GM18861 (cell line): Measurements from ENCODE around the gene SMARCA4.

Experiments
- ATAC-seq: cut with Tn5 transposase; IDR thresholded peaks from one replicate; pipeline ENCODE4 v1.9.1; 2021; ENCODE audit not compliant: unreplicated experiment

The SMARCA4 gene

DNA sequence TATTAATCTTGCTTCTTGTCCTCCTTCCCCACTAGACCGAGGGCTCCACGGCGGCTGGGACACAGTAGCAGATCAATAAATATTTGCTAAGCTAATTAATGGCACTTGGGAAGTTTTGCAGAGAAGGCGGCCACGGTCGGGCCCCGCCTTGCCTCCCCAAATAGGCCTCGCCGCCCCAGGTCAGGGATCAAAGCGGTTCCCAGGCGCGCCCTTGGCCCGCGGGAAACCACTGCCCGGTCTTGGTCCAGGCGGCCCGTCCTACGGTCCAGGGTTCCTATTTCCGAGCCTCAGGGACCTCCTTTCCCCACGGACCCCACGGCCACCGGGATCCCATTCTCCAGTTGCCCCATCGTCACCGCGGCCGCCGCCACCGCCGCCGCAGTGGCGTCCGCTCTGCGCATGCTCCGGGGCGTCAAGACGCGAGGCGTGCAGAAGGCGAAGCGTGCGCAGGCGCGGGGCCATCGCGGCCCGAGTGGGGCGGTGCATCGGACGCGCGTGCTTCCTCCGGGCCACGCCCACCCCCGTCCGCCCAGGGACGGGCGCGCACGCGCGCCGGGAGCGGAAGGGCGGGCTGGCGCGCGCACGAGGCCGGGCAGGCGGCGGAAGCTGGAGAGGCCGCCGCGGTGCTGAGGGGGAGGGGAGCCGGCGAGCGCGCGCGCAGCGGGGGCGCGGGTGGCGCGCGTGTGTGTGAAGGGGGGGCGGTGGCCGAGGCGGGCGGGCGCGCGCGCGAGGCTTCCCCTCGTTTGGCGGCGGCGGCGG is at the start of gene SMARCA4:
Gene SMARCA4 (plus strand): TSS at position 717 of the 759 bp plus-strand sequence. CDS start 23,122 bp downstream, outside the sequence.
- peak; percentile 72 for ATAC-seq

DNA sequence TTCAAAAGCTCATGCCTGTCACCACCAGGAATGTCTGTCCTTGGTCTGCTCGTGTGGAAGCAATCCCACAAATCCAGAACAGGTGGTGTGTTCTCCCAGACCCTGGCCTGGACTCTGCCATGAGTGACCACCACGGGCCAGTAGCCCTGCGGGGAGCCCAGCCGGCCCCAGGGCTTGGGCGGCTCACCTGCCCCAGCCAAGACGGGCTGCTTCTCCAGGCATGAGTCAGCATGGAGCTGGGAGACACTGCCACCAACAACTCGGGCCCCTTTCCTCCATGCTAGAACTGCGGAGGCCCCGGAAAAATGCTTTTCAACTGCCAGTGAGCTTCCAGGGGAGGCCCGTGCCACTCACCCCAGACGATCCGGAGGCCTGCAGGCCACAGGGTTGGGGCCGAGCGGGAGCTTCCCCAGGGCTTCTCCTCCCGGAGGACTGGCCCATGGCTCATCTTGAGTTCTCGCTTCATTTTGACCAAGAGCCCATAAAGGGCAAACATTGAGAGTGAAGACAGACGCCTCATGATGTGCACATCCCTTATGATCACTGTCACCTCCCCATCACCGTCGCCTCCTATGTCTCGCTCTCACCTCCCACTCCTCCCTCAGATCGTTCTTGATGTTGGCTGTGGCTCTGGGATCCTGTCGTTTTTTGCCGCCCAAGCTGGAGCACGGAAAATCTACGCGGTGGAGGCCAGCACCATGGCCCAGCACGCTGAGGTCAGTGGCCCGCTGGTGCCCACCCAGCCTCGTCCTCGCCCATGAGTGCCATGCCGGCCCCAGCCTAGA is 49.1 kb upstream of the SMARCA4 start:
- no peak for ATAC-seq

DNA sequence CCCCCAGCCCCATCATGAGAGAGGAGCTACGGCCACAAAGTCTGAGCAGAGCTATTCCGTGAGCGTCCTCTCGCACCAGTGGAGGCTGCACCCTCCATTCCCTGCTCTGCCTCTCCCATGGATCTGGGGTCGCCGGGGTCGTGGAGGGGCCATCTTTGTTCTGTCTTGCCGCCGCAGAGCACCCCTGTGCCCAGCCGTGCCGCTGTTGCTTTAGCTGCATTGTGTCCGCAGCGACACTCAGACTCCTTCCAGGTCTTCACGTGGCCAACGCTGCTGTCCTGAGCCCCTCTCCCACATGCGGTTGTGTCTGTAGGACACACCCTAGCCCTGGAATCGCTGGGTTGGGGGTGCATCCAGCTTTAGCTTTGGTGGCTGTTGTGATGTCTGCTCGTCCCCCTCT is 48.2 kb upstream of the SMARCA4 start:
- ATAC-seq = no peak

DNA sequence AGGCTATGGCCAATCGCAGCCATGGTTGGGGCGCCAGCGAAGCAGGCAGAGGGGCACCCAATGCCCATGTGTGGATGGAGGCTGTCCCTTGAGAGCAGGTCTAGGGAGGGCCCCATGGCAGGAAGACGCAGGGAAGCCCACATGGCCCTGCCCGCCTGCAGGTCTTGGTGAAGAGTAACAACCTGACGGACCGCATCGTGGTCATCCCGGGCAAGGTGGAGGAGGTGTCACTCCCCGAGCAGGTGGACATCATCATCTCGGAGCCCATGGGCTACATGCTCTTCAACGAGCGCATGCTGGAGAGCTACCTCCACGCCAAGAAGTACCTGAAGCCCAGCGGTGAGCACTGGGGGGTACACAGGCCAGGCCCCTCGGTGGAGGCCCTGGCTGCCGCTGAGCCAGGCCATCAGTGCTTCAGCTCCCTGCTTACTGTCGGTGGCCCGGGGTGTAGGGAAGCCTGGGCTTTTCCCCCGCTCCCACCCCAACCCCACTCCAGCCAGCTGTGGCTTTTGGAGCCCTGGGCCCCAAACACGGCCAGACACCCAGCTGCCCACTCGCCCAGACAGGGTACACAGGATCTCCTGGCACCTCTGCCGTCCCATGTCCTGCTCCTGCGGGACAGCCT is 47.0 kb upstream of the SMARCA4 start:
- ATAC-seq = no peak

DNA sequence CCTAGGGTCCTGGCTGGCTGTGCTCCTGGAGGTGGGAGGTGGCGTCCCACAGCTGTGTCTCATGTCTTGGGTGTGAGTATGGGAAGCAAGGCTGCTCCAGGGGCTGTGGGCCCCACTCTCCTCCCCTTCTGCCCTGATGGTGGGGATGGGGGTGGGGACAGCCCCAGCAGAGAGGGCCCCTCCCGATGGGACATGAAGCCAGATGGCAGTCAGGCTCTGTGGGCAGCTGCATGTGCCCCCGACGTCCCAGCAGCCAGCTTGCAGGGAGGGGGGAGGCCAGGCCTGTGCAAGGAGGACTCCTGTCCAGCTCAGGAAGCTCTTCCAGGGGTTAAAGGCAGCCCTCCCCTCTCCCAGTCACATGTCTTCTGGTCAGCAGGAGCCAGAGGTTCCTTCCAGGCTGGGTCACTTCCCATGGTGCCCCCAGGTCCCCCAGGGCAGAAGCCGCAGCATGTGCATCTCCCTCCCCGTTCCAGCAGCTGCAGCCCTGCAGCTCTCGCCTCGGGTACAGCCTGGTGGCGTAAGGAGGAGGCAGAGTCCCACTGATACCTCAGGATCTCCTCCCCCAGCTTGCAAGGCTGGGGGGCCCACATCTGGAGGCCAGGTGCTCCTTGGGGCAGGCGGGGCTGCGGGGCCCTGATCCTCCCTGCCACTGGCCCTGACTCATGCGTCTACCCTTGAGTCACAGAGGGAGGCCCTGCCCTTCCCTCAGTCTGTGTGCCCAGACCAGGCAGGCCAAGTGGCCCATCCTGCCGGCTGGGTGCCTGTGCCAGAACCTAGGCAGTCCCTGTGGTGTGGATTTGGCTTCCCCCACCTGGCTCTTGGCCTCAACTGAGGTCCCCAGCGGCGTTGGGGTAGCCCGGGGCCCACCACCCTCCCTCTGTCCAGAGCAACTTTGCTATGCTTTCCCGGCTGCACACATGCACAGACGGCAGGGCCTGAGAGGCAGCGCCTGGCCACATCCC is 45.4 kb upstream of the SMARCA4 start:
- no peak for ATAC-seq

DNA sequence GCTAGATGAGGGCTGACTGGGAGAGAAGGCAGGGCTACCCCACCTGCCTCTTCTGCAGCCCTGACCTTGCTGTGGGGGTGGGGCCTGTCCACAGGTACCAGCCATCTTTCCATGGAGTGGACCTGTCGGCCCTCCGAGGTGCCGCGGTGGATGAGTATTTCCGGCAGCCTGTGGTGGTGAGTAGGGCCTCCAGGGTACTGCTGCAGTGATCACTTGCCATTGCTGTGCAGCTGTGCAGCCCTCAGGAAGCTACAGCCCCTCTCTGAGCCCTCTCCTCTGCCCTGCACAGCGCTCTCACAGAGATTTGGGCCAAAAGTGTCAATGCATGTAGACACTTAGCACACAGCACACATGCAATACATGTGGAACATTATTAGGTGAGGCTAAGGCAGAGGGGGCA is 44.2 kb upstream of the SMARCA4 start:
- ATAC-seq = no peak

DNA sequence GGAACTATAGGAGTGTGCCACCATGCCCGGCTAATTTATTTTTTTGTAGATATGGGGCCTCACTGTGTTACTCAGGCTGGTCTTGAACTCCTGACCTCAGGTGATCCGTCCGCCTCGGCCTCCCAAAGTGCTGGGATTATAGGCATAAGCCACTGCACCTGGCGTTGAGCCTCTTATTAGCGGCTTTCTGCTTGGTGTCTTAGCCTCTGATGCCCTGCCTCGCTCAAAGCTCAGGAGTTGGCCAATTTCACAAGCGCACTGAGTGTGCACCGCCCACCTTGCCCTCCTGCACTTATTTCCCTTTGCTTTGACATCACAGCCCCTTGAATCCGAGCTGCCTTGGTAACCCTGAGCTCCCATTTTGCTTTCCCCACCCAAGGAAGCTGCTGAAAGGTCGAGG is 42.5 kb upstream of the SMARCA4 start:
- no peak for ATAC-seq

DNA sequence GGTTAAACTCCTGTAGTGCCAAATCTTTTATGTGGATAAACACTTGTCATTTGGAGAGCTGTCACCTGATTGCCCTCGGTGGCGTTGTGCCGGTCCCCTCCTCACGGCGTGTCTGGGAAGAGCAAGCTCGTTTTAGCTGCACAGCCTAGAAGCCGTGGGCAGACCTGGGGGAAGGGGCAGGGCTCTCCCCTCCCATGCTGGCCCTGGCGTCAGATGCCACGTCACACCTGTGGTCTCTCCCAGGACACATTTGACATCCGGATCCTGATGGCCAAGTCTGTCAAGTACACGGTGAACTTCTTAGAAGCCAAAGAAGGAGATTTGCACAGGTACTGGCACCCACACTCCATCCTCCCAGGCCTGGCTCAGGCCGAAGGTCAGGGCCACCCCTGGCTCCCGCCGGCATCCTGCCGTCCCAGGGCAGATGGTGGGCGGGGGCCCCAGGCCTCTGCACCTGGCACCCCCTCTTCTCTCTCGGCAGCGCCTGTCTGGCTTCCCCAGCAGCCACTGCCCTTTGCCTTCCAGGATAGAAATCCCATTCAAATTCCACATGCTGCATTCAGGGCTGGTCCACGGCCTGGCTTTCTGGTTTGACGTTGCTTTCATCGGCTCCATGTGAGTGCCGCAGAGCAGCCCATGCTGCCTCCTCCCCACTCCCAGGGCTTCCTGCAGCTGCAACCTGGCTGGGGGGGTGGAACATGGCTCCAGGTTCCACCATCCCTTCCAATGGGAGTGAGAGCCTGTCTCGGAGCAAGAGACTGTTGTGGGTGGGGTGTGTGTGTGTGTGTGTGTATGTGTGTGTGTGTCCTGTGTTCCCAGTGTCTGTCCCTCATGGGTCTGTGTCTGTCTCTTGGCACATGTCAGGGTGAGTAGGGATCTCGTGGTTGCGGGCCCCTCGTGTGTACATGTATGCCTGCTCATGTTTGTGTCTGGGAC is 41.2 kb upstream of the SMARCA4 start:
- no peak for ATAC-seq

DNA sequence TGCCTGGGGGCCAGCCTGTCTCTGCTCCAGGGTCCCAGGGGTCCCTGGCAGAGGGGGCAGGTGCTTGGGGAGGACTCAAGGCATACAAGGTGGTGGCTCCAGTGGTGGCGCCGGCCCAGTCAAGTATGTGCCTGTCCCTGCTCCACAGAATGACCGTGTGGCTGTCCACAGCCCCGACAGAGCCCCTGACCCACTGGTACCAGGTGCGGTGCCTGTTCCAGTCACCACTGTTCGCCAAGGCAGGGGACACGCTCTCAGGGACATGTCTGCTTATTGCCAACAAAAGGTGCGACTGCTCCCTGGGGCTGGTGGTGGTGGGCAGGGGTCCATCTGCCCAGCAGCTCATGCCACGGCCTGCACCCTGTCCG is 40.6 kb upstream of the SMARCA4 start:
- no peak for ATAC-seq

DNA sequence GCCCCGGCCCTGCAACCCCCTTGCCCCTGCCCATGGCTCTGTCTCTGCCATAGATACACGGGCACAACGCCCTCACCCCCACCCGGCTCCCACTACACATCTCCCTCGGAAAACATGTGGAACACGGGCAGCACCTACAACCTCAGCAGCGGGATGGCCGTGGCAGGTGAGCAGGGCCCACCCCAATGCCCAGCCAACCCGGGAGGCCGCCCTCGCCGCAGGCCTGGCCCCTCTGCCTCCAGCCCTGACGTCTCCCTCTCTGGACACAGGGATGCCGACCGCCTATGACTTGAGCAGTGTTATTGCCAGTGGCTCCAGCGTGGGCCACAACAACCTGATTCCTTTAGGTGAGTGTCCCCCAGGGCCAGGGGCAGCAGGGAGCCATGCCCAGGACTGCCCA is 40.0 kb upstream of the SMARCA4 start:
- no peak for ATAC-seq

DNA sequence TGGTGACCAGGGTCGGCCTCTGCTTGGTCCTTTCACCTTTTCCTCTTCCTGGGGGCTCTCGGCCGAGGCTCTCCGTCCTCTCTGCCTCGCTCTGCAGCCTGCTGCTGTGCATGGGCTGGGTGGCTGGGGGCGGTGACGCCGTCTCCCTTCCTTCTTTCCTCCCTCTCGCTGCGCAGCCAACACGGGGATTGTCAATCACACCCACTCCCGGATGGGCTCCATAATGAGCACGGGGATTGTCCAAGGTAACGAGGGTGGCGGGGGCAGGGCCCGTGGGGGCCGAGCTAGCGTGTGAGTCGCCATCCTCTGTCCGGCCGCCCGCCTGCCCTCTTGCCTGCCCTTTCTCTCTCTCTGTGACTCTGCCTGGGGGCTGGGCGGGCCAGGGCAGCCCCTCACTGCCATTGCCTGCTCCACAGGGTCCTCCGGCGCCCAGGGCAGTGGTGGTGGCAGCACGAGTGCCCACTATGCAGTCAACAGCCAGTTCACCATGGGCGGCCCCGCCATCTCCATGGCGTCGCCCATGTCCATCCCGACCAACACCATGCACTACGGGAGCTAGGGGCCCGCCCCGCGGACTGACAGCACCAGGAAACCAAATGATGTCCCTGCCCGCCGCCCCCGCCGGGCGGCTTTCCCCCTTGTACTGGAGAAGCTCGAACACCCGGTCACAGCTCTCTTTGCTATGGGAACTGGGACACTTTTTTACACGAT is 39.5 kb upstream of the SMARCA4 start:
- ATAC-seq = no peak

DNA sequence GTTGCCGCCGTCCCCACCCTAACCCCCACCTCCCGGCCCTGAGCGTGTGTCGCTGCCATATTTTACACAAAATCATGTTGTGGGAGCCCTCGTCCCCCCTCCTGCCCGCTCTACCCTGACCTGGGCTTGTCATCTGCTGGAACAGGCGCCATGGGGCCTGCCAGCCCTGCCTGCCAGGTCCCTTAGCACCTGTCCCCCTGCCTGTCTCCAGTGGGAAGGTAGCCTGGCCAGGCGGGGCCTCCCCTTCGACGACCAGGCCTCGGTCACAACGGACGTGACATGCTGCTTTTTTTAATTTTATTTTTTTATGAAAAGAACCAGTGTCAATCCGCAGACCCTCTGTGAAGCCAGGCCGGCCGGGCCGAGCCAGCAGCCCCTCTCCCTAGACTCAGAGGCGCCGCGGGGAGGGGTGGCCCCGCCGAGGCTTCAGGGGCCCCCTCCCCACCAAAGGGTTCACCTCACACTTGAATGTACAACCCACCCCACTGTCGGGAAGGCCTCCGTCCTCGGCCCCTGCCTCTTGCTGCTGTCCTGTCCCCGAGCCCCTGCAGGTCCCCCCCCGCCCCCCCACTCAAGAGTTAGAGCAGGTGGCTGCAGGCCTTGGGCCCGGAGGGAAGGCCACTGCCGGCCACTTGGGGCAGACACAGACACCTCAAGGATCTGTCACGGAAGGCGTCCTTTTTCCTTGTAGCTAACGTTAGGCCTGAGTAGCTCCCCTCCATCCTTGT is 38.8 kb upstream of the SMARCA4 start:
- no peak for ATAC-seq

DNA sequence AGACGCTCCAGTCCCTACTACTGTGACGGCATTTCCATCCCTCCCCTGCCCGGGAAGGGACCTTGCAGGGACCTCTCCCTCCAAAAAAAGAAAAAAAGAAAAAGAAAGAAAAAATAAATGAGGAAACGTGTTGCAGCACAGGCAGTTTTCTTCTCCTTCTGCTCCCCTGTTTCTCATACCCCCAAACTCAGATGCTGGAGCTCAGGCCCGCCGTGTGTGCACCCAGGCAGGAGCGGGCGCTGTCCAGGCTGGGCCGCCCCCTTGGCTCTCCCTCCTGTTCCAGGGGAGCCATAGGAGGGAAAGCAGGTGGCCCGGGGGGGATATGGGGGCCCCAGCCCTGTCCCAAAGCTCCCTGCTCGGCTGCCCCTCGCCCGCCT is 38.2 kb upstream of the SMARCA4 start:
- ATAC-seq = no peak

DNA sequence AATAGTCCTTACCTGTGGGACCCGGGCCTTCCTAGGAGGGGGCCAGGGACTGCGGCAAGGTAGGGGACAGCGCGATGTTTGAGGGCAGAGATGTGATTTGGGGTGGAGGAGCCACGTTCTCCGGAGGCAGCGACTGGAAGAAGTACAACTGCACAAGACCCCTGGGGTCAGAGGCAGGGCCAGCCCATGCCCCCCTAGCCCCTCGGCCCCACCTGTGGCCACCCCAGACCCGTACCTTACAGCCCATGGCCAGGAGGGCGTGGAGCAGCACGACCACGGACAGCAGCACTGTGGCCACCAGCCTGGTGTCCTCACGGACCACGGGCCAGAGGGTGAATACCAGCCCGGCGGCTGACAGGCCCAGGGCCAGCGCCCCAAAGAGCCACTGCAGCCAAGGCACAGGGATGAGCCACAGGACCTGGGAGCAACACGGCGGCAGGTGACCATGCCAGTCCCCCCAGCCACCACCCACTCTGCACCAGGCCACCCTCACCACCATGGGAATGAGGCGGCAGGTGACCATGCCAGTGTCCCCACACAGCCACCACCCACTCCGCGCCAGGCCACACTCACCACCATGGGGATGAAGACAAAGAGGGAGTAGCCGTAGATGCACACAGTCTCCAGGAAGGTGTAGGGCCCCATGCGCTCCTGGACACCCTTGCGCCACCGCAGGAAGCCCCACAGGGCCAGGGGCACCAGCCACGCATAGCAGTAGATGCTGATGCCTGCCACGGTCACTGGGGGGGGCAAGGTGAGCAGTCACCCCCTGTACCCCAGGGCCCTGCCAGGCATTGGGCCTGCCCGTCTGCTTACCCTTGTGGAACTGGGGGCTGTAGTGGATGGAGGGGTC is 37.3 kb upstream of the SMARCA4 start:
- ATAC-seq = no peak

DNA sequence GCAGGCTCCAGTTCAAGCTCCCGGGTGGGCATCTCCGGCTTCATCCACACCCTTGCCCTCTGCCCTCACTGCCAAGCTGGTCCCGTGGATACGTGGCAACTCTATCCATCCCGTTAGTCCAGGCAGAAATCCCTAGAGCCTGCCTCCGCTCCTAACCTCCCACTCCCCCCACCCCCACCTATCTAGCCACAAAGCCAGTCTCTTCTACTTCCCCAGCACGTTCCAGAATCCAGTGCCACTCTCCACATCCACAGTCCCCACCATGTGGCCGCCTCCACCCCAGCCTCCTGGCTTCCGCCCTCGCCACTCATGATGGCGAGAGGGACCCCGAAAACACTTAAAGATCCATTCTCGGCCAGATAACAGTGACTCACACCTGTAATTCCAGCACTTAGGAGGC is 36.2 kb upstream of the SMARCA4 start:
- no peak for ATAC-seq

DNA sequence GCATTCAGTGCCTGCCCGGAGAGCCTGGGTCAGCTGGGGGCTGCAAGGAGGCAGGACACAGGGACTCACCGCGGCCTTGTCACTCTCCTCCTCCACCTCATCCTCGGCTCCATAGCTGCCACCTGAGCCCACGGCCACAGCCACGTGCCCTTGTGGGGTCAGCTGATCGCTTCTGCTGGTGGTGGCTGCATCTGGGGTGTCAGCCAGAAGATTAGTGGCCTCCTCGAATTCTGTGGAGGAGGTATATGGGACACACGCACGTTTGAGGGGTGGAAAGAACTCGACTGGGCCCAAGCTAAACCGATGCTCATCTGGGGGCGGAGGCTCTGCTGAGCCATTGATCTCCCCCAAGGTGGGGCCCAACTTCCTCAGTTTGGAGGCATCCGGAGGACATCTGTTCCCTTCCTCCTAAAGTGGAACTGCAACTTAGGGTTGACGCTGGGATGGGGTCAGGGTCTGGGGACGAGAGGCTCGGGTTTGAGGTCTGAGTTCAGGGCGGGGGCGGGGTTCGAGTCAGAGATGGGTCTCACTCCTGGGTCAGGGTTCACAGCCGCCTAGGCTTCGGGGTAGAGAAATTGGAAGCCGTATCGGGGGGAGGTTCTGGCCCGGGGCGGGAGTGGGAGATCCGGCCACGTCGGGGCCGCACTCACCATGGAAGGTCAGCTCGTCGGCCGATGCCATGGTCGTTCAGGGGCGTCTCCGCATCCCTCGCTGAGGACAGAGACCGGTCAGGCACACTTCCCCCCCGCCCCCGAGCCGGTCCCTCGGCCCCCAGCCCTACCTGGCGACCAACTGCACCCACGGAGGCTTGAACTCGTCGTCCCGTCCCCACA is 32.9 kb upstream of the SMARCA4 start:
- ATAC-seq = no peak
